ENCODE results near the gene RSAD2. TPM values are rescaled to one million over a fixed set of nuclear protein-coding genes. Genes with fewer than 3 reads are reported as not detected.

Gene RSAD2
- total RNA-seq, 6 donors from 2014 or later, result 8.4 to 20.0 (median 11.0) TPM

DNA sequence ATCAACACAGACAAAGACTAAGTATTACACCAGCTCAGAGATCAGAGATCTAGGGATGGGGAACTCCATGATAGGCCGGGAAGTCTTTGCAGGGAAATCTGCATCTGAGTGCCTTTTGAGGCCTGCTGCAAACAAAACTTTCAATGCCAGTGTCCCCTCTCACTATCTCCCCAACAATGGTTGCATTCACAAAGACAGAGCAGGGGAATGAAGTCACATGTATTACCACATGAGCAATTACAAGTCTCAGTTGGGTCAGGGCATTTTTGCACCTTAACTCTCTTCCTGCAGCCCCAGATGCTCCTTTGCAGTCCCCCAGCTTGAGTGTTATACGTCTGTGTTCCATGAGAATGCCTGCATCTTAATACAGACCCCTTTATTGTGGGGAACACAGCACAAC lies 37.8 kb downstream of the RSAD2 start:
- H3K4me1 ChIP-seq, result peaks cover 2 to 18% (median 6%) of the 10 kb centered on the region in 4 donors
- TF ChIP-seq, protein P1, sequence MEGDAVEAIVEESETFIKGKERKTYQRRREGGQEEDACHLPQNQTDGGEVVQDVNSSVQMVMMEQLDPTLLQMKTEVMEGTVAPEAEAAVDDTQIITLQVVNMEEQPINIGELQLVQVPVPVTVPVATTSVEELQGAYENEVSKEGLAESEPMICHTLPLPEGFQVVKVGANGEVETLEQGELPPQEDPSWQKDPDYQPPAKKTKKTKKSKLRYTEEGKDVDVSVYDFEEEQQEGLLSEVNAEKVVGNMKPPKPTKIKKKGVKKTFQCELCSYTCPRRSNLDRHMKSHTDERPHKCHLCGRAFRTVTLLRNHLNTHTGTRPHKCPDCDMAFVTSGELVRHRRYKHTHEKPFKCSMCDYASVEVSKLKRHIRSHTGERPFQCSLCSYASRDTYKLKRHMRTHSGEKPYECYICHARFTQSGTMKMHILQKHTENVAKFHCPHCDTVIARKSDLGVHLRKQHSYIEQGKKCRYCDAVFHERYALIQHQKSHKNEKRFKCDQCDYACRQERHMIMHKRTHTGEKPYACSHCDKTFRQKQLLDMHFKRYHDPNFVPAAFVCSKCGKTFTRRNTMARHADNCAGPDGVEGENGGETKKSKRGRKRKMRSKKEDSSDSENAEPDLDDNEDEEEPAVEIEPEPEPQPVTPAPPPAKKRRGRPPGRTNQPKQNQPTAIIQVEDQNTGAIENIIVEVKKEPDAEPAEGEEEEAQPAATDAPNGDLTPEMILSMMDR (IDR thresholded peaks at IDR 0.05), result no peak
- no peak for TF ChIP-seq POLR2AphosphoS5 (IDR thresholded peaks at IDR 0.05)
- no peak for TF ChIP-seq EP300 (IDR thresholded peaks at IDR 0.05)
- TF ChIP-seq POLR2A (IDR thresholded peaks at IDR 0.05), result no peak
- H3K27me3 ChIP-seq, result no peaks in the 10 kb centered on the region
- no peak overlapping the region for H3K27ac ChIP-seq
- ATAC-seq (ENCODE audit: low FRiP score in 2 of 2) (no peak), DNase-seq (no peak)
- no peaks in the 10 kb centered on the region for H3K9me3 ChIP-seq
- WGBS, 2 donors, result 86 to 90% methylated on average over 2 of the region's 2 CpGs
- H3K4me3 ChIP-seq, result no peak overlapping the region
- no peaks in the 10 kb centered on the region for H3K36me3 ChIP-seq

DNA sequence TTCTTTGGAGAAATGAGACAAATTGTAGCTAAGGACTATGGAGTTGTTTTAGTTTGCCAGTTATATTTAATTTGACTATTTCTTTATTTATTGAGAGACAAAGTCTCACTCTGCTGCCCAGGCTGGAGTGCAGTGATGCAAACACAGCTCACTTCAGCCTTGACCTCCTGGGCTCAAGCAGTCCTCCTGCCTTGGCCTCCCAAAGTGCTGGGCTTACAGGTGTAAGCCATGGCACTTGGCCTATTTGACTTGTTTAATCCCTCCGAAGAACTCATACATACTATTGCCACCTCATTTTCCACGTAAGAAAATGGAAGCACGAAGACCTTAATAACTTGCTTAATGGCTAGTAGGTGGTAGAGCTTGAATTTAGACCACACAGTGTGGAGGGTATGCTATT lies 38.6 kb downstream of the RSAD2 start:
- WGBS, 2 donors, result 87 to 98% methylated on average over 3 of the region's 3 CpGs
- H3K4me1 ChIP-seq, result peaks cover 2 to 18% (median 6%) of the 10 kb centered on the region in 4 donors
- no peaks in the 10 kb centered on the region for H3K9me3 ChIP-seq
- ATAC-seq (ENCODE audit: low FRiP score in 2 of 2) (no peak), DNase-seq (no peak)
- no peak overlapping the region for H3K27ac ChIP-seq
- no peak for TF ChIP-seq POLR2AphosphoS5 (IDR thresholded peaks at IDR 0.05)
- no peak for TF ChIP-seq POLR2A (IDR thresholded peaks at IDR 0.05)
- TF ChIP-seq EP300 (IDR thresholded peaks at IDR 0.05), result no peak
- TF ChIP-seq, protein P1 (IDR thresholded peaks at IDR 0.05), result no peak
- no peaks in the 10 kb centered on the region for H3K36me3 ChIP-seq
- H3K27me3 ChIP-seq, result no peaks in the 10 kb centered on the region
- H3K4me3 ChIP-seq, result no peak overlapping the region

GRCh38 chr2:6916736-6917070 lies 39.1 kb downstream of the RSAD2 start:
- ATAC-seq (ENCODE audit: low FRiP score in 2 of 2) (no peak), DNase-seq (no peak)
- WGBS, 2 donors, result 66 to 78% methylated on average over 6 of the region's 8 CpGs
- Histone ChIP-seq H3K4me1 (peaks cover 6 to 18% (median 7%) of the 10 kb centered on the region in 4 donors), H3K9me3 (no peaks in the 10 kb centered on the region), H3K36me3 (no peaks in the 10 kb centered on the region), H3K27me3 (no peaks in the 10 kb centered on the region), H3K27ac (no peak overlapping the region), H3K4me3 (peak overlapping the region in 3 of 4 donors; percentile 81 to 86 (median 83))
- TF ChIP-seq, protein P1 (IDR thresholded peaks at IDR 0.05), result no peak
- TF ChIP-seq EP300 (IDR thresholded peaks at IDR 0.05) (no peak), POLR2A (IDR thresholded peaks at IDR 0.05) (no peak), POLR2AphosphoS5 (IDR thresholded peaks at IDR 0.05) (no peak)

- peak in 1 of 4 donors; percentile 54 for TF ChIP-seq POLR2A (IDR thresholded peaks at IDR 0.05)
- no peak for TF ChIP-seq EP300 (IDR thresholded peaks at IDR 0.05)
- TF ChIP-seq, protein P1 (IDR thresholded peaks at IDR 0.05), result peak; percentile 63 to 81 (median 72)
These were observed 39.6 kb downstream of the RSAD2 start, which contains the start of gene RNF144A for GRCh38 chr2:6917071-6917760. Gene RNF144A, plus strand, starts transcription at chr2:6917412. Its CDS starts 79,515 bp downstream, at chr2:6996927.

More at GRCh38 chr2:6917071-6917760, 39.6 kb downstream of the RSAD2 start, which contains the start of gene RNF144A:
- DNase-seq (peak; percentile 69 to 96), ATAC-seq (ENCODE audit: low FRiP score in 2 of 2) (peak; percentile 85 to 95)
- Histone ChIP-seq H3K4me1 (peaks cover 9 to 18% (median 12%) of the 10 kb centered on the region in 4 donors), H3K27ac (peak within 1 kb of the TSS; percentile 59 to 91 (median 73)), H3K9me3 (no peaks in the 10 kb centered on the region), H3K4me3 (peak within 1 kb of the TSS; percentile 44 to 86 (median 82)), H3K36me3 (no peaks in the 10 kb centered on the region), H3K27me3 (no peaks in the 10 kb centered on the region)
- 15% methylated on average over 17 of the region's 90 CpGs; no CpG with 5 or more reads in 1 of the 2 donors for WGBS, 2 donors
